GM12878 (cell line): ENCODE data around the gene PRR7. TPM values are rescaled to one million over a fixed set of nuclear protein-coding genes. Genes with fewer than 3 reads are reported as not detected.

Experiments used
- RBBP5 ChIP-seq: fragments of 200-600 bp; sonication (generic); conservative IDR thresholded peaks from 2 replicates; pipeline ENCODE4 v1.6.1; 2016
- polyA plus RNA-seq, 11 experiments: library from polyadenylated mRNA; depleted of rRNA in 4 of 11; unstranded in 6 of 11; stranded (reverse) in 5 of 11; fragments of >200 nt; fragmentation: Nextera tagmentation in 4 of 11; fragmentation: Illumina TruSeq in 1 of 11; extraction: Ambion mirVana in 4 of 11; extraction: Trizol in 1 of 11; gene quantifications; 1 replicate in 1 of 11; 2 replicates in 10 of 11; pipeline versions ENCODE4 v1.2.1 to v1.2.3, GENCODE V29; 2011 to 2016; ENCODE audit warnings: inconsistent platforms in 2 of 11, missing spikeins in 2 of 11, low read depth in 1 of 11
- total RNA-seq, 4 experiments: library from RNA; depleted of rRNA in 3 of 4; stranded (reverse); fragments of >200 nt in 3 of 4; fragmentation: Illumina TruSeq in 1 of 4; extraction: Trizol in 1 of 4; gene quantifications; 2 replicates each; pipeline versions ENCODE4 v1.2.1 to v1.2.3, GENCODE V29; 2013 to 2021

PRR7 gene
- total and polyA plus RNA-seq, 10 of the 15 experiments (the other 5 are each of a cell fraction or from before 2014, with no cell fraction given), result 0.09 to 18.8 (median 4.6) TPM; not detected in 2

DNA sequence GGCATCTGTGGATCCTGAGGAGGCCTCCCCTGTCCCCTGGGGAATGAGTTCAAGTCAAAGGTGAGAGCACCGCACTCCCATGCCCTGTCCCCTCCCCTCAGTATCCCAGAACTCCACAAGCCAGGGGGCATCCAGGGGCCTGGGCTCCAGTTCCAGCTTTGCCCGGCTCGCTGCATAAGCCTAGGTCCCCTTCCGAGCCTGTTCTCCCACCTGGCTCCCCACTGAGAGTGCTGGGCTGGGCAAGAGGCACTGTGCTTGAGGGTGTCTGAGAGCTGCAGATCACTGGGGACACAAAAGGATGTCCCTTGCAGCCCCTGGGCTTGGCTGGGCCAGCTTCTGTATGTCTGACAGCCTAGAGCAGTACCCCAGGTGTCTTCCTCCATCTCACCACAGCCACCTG, 58.5 kb downstream of the PRR7 start (continued):
- no peak for TF ChIP-seq RBBP5

Other genes starting within 250 kb of the PRR7 start
Only the 7 nearest of the 16 such genes appear.
- 0.05 and 0.11 TPM in 2 replicates for gene SLC34A1, start 62.4 kb upstream of the PRR7 start, total RNA-seq (2014; rRNA removed)
- gene SLC34A1, start 62.4 kb upstream of the PRR7 start, total RNA-seq (2014; rRNA removed; fragmentation: Illumina TruSeq; extraction: Trizol), result 0.04 and 0.09 TPM in 2 replicates
- gene SLC34A1, start 62.4 kb upstream of the PRR7 start, total RNA-seq (2021), result 0.05 and 0.10 TPM in 2 replicates
- gene SLC34A1, start 62.4 kb upstream of the PRR7 start, polyA plus RNA-seq (2011; rRNA removed), result 0.14 TPM in 2 replicates
- gene SLC34A1, start 62.4 kb upstream of the PRR7 start, polyA plus RNA-seq (2014; fragmentation: Illumina TruSeq; extraction: Trizol), result 0.03 TPM in 1 of 2 replicates, not detected in the other
- gene SLC34A1, start 62.4 kb upstream of the PRR7 start, polyA plus RNA-seq (2014; fragmentation: Nextera tagmentation; extraction: Ambion mirVana), result not detected
- 0.05 and 0.09 TPM in 2 replicates for gene SLC34A1, start 62.4 kb upstream of the PRR7 start, polyA plus RNA-seq (2014; rRNA removed)
- gene SLC34A1, start 62.4 kb upstream of the PRR7 start, polyA plus RNA-seq (2016; fragmentation: Nextera tagmentation; extraction: Ambion mirVana), result under 1 TPM; 0.07 to 0.09 TPM
- not detected in 2 replicates for gene PFN3, start 46.2 kb upstream of the PRR7 start, total RNA-seq (2014; rRNA removed)
- gene PFN3, start 46.2 kb upstream of the PRR7 start, total RNA-seq (2014; rRNA removed; fragmentation: Illumina TruSeq; extraction: Trizol), result not detected in 2 replicates
- gene PFN3, start 46.2 kb upstream of the PRR7 start, total RNA-seq (2021), result not detected in 2 replicates
- not detected in 2 replicates for gene PFN3, start 46.2 kb upstream of the PRR7 start, polyA plus RNA-seq (2011; rRNA removed)
- gene PFN3, start 46.2 kb upstream of the PRR7 start, polyA plus RNA-seq (2014; fragmentation: Illumina TruSeq; extraction: Trizol), result not detected in 2 replicates
- not detected for gene PFN3, start 46.2 kb upstream of the PRR7 start, polyA plus RNA-seq (2014; fragmentation: Nextera tagmentation; extraction: Ambion mirVana)
- gene PFN3, start 46.2 kb upstream of the PRR7 start, polyA plus RNA-seq (2014; rRNA removed), result not detected in 2 replicates
- gene PFN3, start 46.2 kb upstream of the PRR7 start, polyA plus RNA-seq (2016; fragmentation: Nextera tagmentation; extraction: Ambion mirVana), result not detected
- 6.9 and 7.1 TPM in 2 replicates for gene F12, start 37.2 kb upstream of the PRR7 start, total RNA-seq (2014; rRNA removed)
- gene F12, start 37.2 kb upstream of the PRR7 start, total RNA-seq (2014; rRNA removed; fragmentation: Illumina TruSeq; extraction: Trizol), result 0.49 and 0.74 TPM in 2 replicates
- gene F12, start 37.2 kb upstream of the PRR7 start, total RNA-seq (2021), result 5.8 and 7.1 TPM in 2 replicates
- 2.3 and 5.2 TPM in 2 replicates for gene F12, start 37.2 kb upstream of the PRR7 start, polyA plus RNA-seq (2011; rRNA removed)
- gene F12, start 37.2 kb upstream of the PRR7 start, polyA plus RNA-seq (2014; fragmentation: Illumina TruSeq; extraction: Trizol), result 0.25 and 0.82 TPM in 2 replicates
- under 1 TPM; 0.50 to 0.82 TPM for gene F12, start 37.2 kb upstream of the PRR7 start, polyA plus RNA-seq (2014; fragmentation: Nextera tagmentation; extraction: Ambion mirVana)
- gene F12, start 37.2 kb upstream of the PRR7 start, polyA plus RNA-seq (2014; rRNA removed), result 5.9 and 9.9 TPM in 2 replicates
- gene F12, start 37.2 kb upstream of the PRR7 start, polyA plus RNA-seq (2016; fragmentation: Nextera tagmentation; extraction: Ambion mirVana), result 10 to 100 TPM in 1 of 2 experiments, 1 to 10 TPM in 1; 9.7 to 11.3 TPM
- gene GRK6, start 20.1 kb upstream of the PRR7 start, total RNA-seq (2014; rRNA removed), result 82.3 and 90.7 TPM in 2 replicates
- 43.6 and 46.7 TPM in 2 replicates for gene GRK6, start 20.1 kb upstream of the PRR7 start, total RNA-seq (2014; rRNA removed; fragmentation: Illumina TruSeq; extraction: Trizol)
- gene GRK6, start 20.1 kb upstream of the PRR7 start, total RNA-seq (2021), result 118 and 124 TPM in 2 replicates
- 28.1 and 38.1 TPM in 2 replicates for gene GRK6, start 20.1 kb upstream of the PRR7 start, polyA plus RNA-seq (2011; rRNA removed)
- gene GRK6, start 20.1 kb upstream of the PRR7 start, polyA plus RNA-seq (2014; fragmentation: Illumina TruSeq; extraction: Trizol), result 8.6 and 31.1 TPM in 2 replicates
- 1 to 10 TPM in 1 of 2 experiments, under 1 TPM in 1; 0.79 to 2.6 TPM for gene GRK6, start 20.1 kb upstream of the PRR7 start, polyA plus RNA-seq (2014; fragmentation: Nextera tagmentation; extraction: Ambion mirVana)
- 78.2 and 85.5 TPM in 2 replicates for gene GRK6, start 20.1 kb upstream of the PRR7 start, polyA plus RNA-seq (2014; rRNA removed)
- 10 to 100 TPM; 13.5 to 45.1 TPM for gene GRK6, start 20.1 kb upstream of the PRR7 start, polyA plus RNA-seq (2016; fragmentation: Nextera tagmentation; extraction: Ambion mirVana)
- 36.0 and 42.0 TPM in 2 replicates for gene DBN1, start 26.8 kb downstream of the PRR7 start, total RNA-seq (2014; rRNA removed)
- 16.8 and 19.2 TPM in 2 replicates for gene DBN1, start 26.8 kb downstream of the PRR7 start, total RNA-seq (2014; rRNA removed; fragmentation: Illumina TruSeq; extraction: Trizol)
- 75.4 and 81.0 TPM in 2 replicates for gene DBN1, start 26.8 kb downstream of the PRR7 start, total RNA-seq (2021)
- gene DBN1, start 26.8 kb downstream of the PRR7 start, polyA plus RNA-seq (2011; rRNA removed), result 10.0 and 14.1 TPM in 2 replicates
- 3.2 and 15.9 TPM in 2 replicates for gene DBN1, start 26.8 kb downstream of the PRR7 start, polyA plus RNA-seq (2014; fragmentation: Illumina TruSeq; extraction: Trizol)
- under 1 TPM; 0.18 to 0.62 TPM for gene DBN1, start 26.8 kb downstream of the PRR7 start, polyA plus RNA-seq (2014; fragmentation: Nextera tagmentation; extraction: Ambion mirVana)
- gene DBN1, start 26.8 kb downstream of the PRR7 start, polyA plus RNA-seq (2014; rRNA removed), result 49.0 and 58.5 TPM in 2 replicates
- gene DBN1, start 26.8 kb downstream of the PRR7 start, polyA plus RNA-seq (2016; fragmentation: Nextera tagmentation; extraction: Ambion mirVana), result 10 to 100 TPM; 36.5 to 38.0 TPM
- 15.5 and 18.2 TPM in 2 replicates for gene PDLIM7, start 50.8 kb downstream of the PRR7 start, total RNA-seq (2014; rRNA removed)
- gene PDLIM7, start 50.8 kb downstream of the PRR7 start, total RNA-seq (2014; rRNA removed; fragmentation: Illumina TruSeq; extraction: Trizol), result 6.2 and 7.6 TPM in 2 replicates
- gene PDLIM7, start 50.8 kb downstream of the PRR7 start, total RNA-seq (2021), result 30.3 and 36.6 TPM in 2 replicates
- 10.2 and 23.1 TPM in 2 replicates for gene PDLIM7, start 50.8 kb downstream of the PRR7 start, polyA plus RNA-seq (2011; rRNA removed)
- 1.1 and 5.1 TPM in 2 replicates for gene PDLIM7, start 50.8 kb downstream of the PRR7 start, polyA plus RNA-seq (2014; fragmentation: Illumina TruSeq; extraction: Trizol)
- gene PDLIM7, start 50.8 kb downstream of the PRR7 start, polyA plus RNA-seq (2014; fragmentation: Nextera tagmentation; extraction: Ambion mirVana), result 1 to 10 TPM in 1 of 2 experiments, under 1 TPM in 1; 0.82 to 2.3 TPM
- gene PDLIM7, start 50.8 kb downstream of the PRR7 start, polyA plus RNA-seq (2014; rRNA removed), result 33.3 and 47.9 TPM in 2 replicates
- 10 to 100 TPM; 35.3 to 35.8 TPM for gene PDLIM7, start 50.8 kb downstream of the PRR7 start, polyA plus RNA-seq (2016; fragmentation: Nextera tagmentation; extraction: Ambion mirVana)
- gene DOK3, start 63.0 kb downstream of the PRR7 start, total RNA-seq (2014; rRNA removed), result 48.8 and 52.6 TPM in 2 replicates
- 16.4 and 17.7 TPM in 2 replicates for gene DOK3, start 63.0 kb downstream of the PRR7 start, total RNA-seq (2014; rRNA removed; fragmentation: Illumina TruSeq; extraction: Trizol)
- gene DOK3, start 63.0 kb downstream of the PRR7 start, total RNA-seq (2021), result 95.3 and 107 TPM in 2 replicates
- 26.3 and 51.5 TPM in 2 replicates for gene DOK3, start 63.0 kb downstream of the PRR7 start, polyA plus RNA-seq (2011; rRNA removed)
- gene DOK3, start 63.0 kb downstream of the PRR7 start, polyA plus RNA-seq (2014; fragmentation: Illumina TruSeq; extraction: Trizol), result 42.7 and 47.0 TPM in 2 replicates
- 1 to 10 TPM; 6.6 to 8.0 TPM for gene DOK3, start 63.0 kb downstream of the PRR7 start, polyA plus RNA-seq (2014; fragmentation: Nextera tagmentation; extraction: Ambion mirVana)
- 89.0 and 112 TPM in 2 replicates for gene DOK3, start 63.0 kb downstream of the PRR7 start, polyA plus RNA-seq (2014; rRNA removed)
- gene DOK3, start 63.0 kb downstream of the PRR7 start, polyA plus RNA-seq (2016; fragmentation: Nextera tagmentation; extraction: Ambion mirVana), result 10 to 100 TPM; 53.7 to 68.5 TPM